Caco-2 (cell line): ENCODE measurements around the gene TMPRSS4. TPM values are rescaled to one million over a fixed set of nuclear protein-coding genes. Genes with fewer than 3 reads are reported as not detected.

Experiments
- BruUV-seq: library from RNA; stranded (reverse); fragments of 400-500 nt; replicated peaks from 2 replicates; lab custom pipeline; 2021; lab: Mats Ljungman, UMichigan
- CTCF ChIA-PET: fragments of 300-600 bp; sonication (Branson Sonifier 250); formaldehyde crosslinking; loops from one replicate; lab custom pipeline; 2022; ENCODE audit warnings: antibody characterized with exemption; lab: Charles Lee
- POLR2A ChIA-PET: fragments of 300-600 bp; sonication (Branson Sonifier 250); formaldehyde crosslinking; loops from one replicate; lab custom pipeline; 2022; ENCODE audit warnings: antibody characterized with exemption; lab: Charles Lee
- DNase-seq, 2 experiments: peaks; one replicate each; pipeline versions ENCODE4 v3.0.0 to v3.0.0-alpha.2; 2020 to 2022
- H3K27me3 ChIP-seq: replicated peaks from 2 replicates; pipeline ENCODE4 v1.6.0; 2011; ENCODE audit warnings: low read length; ENCODE audit not compliant: control insufficient read depth, insufficient read depth
- H3K36me3 ChIP-seq: 2 replicates; pipeline ENCODE4 v1.5.1; 2011; ENCODE audit warnings: low read length; ENCODE audit not compliant: control insufficient read depth, insufficient read depth
- H3K4me1 ChIP-seq: fragments of 250-450 bp; sonication (Bioruptor Pico); 2 replicates; pipeline ENCODE4 v1.5.1; 2020; ENCODE audit warnings: mild to moderate bottlenecking
- H3K4me3 ChIP-seq: 2 replicates; pipeline ENCODE4 v1.5.1; 2011; ENCODE audit warnings: low read depth, mild to moderate bottlenecking, control low read depth, low read length
- H3K9me3 ChIP-seq: fragments of 250-450 bp; sonication (Bioruptor Pico); 2 replicates; pipeline ENCODE4 v1.5.1; 2020; ENCODE audit warnings: mild to moderate bottlenecking, moderate library complexity
- H3K27ac Mint-ChIP-seq: one replicate; pipeline ENCODE4 v1.8.0; 2022; ENCODE audit warnings: mixed read lengths; ENCODE audit not compliant: unreplicated experiment
- H3K27me3 Mint-ChIP-seq: one replicate; pipeline ENCODE4 v1.8.0; 2022; ENCODE audit warnings: mixed read lengths; ENCODE audit not compliant: insufficient read depth, unreplicated experiment
- H3K36me3 Mint-ChIP-seq: one replicate; pipeline ENCODE4 v1.8.0; 2022; ENCODE audit warnings: mild to moderate bottlenecking, mixed read lengths; ENCODE audit not compliant: insufficient read depth, unreplicated experiment
- H3K4me1 Mint-ChIP-seq: one replicate; pipeline ENCODE4 v1.8.0; 2022; ENCODE audit warnings: low read depth, mixed read lengths; ENCODE audit not compliant: unreplicated experiment
- H3K4me3 Mint-ChIP-seq: one replicate; pipeline ENCODE4 v1.8.0; 2022; ENCODE audit warnings: mild to moderate bottlenecking, moderate library complexity, mixed read lengths; ENCODE audit not compliant: unreplicated experiment
- H3K9me3 Mint-ChIP-seq: one replicate; pipeline ENCODE4 v1.8.0; 2022; ENCODE audit warnings: mixed read lengths; ENCODE audit not compliant: unreplicated experiment
- intact Hi-C: fragments of 100-400 bp; cut with micrococcal nuclease; formaldehyde crosslinking; loops from one replicate; pipeline ENCODE4 v1.10.0; 2022; ENCODE audit not compliant: unreplicated experiment
- total RNA-seq: library from RNA; stranded (reverse); gene quantifications from 2 replicates; pipeline ENCODE4 v1.2.3, GENCODE V29; 2022
- TF ChIP-seq, protein P1 (sequence below), 2 experiments: fragments of 200-600 bp in 1 of 2; IDR thresholded peaks; 1 replicate in 1 of 2; 2 replicates in 1 of 2; pipeline versions ENCODE4 v1.5.1 to v1.8.0; 2011 to 2022; ENCODE audit warnings: antibody characterized with exemption in 1 of 2, control low read depth in 1 of 2, inconsistent platforms in 1 of 2, low read depth in 1 of 2, low read length in 1 of 2, mild to moderate bottlenecking in 1 of 2, moderate library complexity in 1 of 2; ENCODE audit not compliant: insufficient read depth in 1 of 2, severe bottlenecking in 1 of 2, unreplicated experiment in 1 of 2

The TMPRSS4 gene
- total RNA-seq, 1 experiment from 2014 or later, result 86.4 TPM

- intact Hi-C loops, result no loop called here
- no peak overlapping the region for H3K4me3 Mint-ChIP-seq
Measured at GRCh38 chr11:118104491-118104890, 27.6 kb downstream of the TMPRSS4 start.

GRCh38 chr11:118105657-118106305, 28.9 kb downstream of the TMPRSS4 start:
- no peaks in the 10 kb centered on the region for H3K36me3 Mint-ChIP-seq
- DNase-seq, result no peak
- Histone ChIP-seq H3K9me3 (no peaks in the 10 kb centered on the region), H3K4me3 (no peak overlapping the region), H3K4me1 (no peaks in the 10 kb centered on the region), H3K27me3 (no peaks in the 10 kb centered on the region), H3K36me3 (0 out of 2 replicates have a peak, but pooled peaks cover 1% of the 10 kb centered on the region)
- H3K27me3 Mint-ChIP-seq, result no peaks in the 10 kb centered on the region
- TF ChIP-seq, protein P1, sequence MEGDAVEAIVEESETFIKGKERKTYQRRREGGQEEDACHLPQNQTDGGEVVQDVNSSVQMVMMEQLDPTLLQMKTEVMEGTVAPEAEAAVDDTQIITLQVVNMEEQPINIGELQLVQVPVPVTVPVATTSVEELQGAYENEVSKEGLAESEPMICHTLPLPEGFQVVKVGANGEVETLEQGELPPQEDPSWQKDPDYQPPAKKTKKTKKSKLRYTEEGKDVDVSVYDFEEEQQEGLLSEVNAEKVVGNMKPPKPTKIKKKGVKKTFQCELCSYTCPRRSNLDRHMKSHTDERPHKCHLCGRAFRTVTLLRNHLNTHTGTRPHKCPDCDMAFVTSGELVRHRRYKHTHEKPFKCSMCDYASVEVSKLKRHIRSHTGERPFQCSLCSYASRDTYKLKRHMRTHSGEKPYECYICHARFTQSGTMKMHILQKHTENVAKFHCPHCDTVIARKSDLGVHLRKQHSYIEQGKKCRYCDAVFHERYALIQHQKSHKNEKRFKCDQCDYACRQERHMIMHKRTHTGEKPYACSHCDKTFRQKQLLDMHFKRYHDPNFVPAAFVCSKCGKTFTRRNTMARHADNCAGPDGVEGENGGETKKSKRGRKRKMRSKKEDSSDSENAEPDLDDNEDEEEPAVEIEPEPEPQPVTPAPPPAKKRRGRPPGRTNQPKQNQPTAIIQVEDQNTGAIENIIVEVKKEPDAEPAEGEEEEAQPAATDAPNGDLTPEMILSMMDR (IDR thresholded peaks at IDR 0.05; ENCODE audit: insufficient read depth in 1 of 2, low read depth in 1 of 2, low read length in 1 of 2, severe bottlenecking in 1 of 2, unreplicated experiment in 1 of 2), result no peak
- no TSS peak for BruUV-seq
- H3K9me3 Mint-ChIP-seq, result no peaks in the 10 kb centered on the region
- POLR2A ChIA-PET, result interaction anchor here (1.0 kb wide), 1 partner anchor 18 kb away, joined by 3 read pairs; no protein-coding TSS in a partner anchor
- CTCF ChIA-PET, result no interaction called here
- intact Hi-C loops, result no loop called here
- no peak overlapping the region for H3K4me3 Mint-ChIP-seq
- no peak overlapping the region for H3K27ac Mint-ChIP-seq
- no peaks in the 10 kb centered on the region for H3K4me1 Mint-ChIP-seq

More at GRCh38 chr11:118104491-118104890, 27.6 kb downstream of the TMPRSS4 start:
- Mint-ChIP-seq H3K27ac (no peak overlapping the region), H3K4me1 (no peaks in the 10 kb centered on the region), H3K9me3 (no peaks in the 10 kb centered on the region), H3K27me3 (no peaks in the 10 kb centered on the region), H3K36me3 (no peaks in the 10 kb centered on the region)
- POLR2A ChIA-PET, result no interaction called here
- no peaks in the 10 kb centered on the region for H3K4me1 ChIP-seq
- no peak overlapping the region for H3K4me3 ChIP-seq
- no peaks in the 10 kb centered on the region for H3K9me3 ChIP-seq
- no peaks in the 10 kb centered on the region for H3K27me3 ChIP-seq
- DNase-seq, result no peak
- CTCF ChIA-PET, result no interaction called here
- TF ChIP-seq, protein P1 (IDR thresholded peaks at IDR 0.05; ENCODE audit: insufficient read depth in 1 of 2, low read depth in 1 of 2, low read length in 1 of 2, severe bottlenecking in 1 of 2, unreplicated experiment in 1 of 2), result no peak
- no TSS peak for BruUV-seq
- H3K36me3 ChIP-seq, result 0 out of 2 replicates have a peak, but pooled peaks cover 1% of the 10 kb centered on the region

DNA sequence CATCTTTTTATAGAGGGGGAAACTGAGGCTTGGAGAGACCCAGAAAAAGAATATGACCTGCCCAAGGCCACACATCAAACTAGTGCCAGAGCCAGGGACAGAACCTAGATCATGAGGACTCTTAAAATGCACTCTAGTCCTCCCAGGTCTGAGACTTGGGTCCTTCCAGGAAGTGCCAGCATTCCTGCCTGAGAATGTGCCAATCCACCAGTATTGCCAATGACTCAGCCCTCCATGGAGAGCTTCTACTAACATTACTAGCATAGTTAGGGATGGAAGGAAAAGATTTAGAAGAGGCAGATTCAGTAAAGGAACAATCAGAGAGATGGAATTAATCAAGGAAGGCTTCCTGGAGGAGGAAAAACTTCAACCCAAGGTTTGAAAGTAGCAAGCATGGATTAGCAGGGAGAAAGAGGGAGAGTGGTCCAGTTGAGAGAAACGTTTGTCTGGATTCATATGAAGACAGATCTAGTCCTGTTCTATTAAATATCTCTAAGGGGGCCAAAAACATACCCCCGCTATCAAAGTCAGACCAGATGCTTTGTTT, 30.0 kb downstream of the TMPRSS4 start:
- no peaks in the 10 kb centered on the region for H3K4me1 Mint-ChIP-seq
- H3K36me3 Mint-ChIP-seq, result no peaks in the 10 kb centered on the region
- no peak overlapping the region for H3K27ac Mint-ChIP-seq
- DNase-seq, result no peak
- H3K9me3 Mint-ChIP-seq, result no peaks in the 10 kb centered on the region
- BruUV-seq, result no TSS peak
- H3K4me3 Mint-ChIP-seq, result no peak overlapping the region
- no peaks in the 10 kb centered on the region for H3K9me3 ChIP-seq
- TF ChIP-seq, protein P1 (IDR thresholded peaks at IDR 0.05; ENCODE audit: insufficient read depth in 1 of 2, low read depth in 1 of 2, low read length in 1 of 2, severe bottlenecking in 1 of 2, unreplicated experiment in 1 of 2), result no peak
- no peaks in the 10 kb centered on the region for H3K36me3 ChIP-seq
- no peak overlapping the region for H3K4me3 ChIP-seq
- intact Hi-C loops, result no loop called here
- H3K27me3 ChIP-seq, result no peaks in the 10 kb centered on the region
- ChIA-PET POLR2A (no interaction called here), CTCF (interaction anchor here (0.7 kb wide), 1 partner anchor 12 kb away, joined by 4 read pairs; no protein-coding TSS in a partner anchor)
- no peaks in the 10 kb centered on the region for H3K4me1 ChIP-seq
- H3K27me3 Mint-ChIP-seq, result no peaks in the 10 kb centered on the region
